ENCODE results near the gene MUS81.

- TF ChIP-seq, protein P1, sequence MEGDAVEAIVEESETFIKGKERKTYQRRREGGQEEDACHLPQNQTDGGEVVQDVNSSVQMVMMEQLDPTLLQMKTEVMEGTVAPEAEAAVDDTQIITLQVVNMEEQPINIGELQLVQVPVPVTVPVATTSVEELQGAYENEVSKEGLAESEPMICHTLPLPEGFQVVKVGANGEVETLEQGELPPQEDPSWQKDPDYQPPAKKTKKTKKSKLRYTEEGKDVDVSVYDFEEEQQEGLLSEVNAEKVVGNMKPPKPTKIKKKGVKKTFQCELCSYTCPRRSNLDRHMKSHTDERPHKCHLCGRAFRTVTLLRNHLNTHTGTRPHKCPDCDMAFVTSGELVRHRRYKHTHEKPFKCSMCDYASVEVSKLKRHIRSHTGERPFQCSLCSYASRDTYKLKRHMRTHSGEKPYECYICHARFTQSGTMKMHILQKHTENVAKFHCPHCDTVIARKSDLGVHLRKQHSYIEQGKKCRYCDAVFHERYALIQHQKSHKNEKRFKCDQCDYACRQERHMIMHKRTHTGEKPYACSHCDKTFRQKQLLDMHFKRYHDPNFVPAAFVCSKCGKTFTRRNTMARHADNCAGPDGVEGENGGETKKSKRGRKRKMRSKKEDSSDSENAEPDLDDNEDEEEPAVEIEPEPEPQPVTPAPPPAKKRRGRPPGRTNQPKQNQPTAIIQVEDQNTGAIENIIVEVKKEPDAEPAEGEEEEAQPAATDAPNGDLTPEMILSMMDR (conservative IDR thresholded peaks at IDR 0.05): no peak
- no peak for TF ChIP-seq ZFX (IDR thresholded peaks at IDR 0.05)
Measured at GRCh38 chr11:65834202-65834601, 26.0 kb upstream of the MUS81 start.
